A549 (cell line): ENCODE results near the gene KMT2D. TPM values are rescaled to one million over a fixed set of nuclear protein-coding genes. Genes with fewer than 3 reads are reported as not detected.

ENCODE experiments used
- ATAC-seq, 2 experiments: fragments of 200-7000 bp in 1 of 2; fragments of >200 bp in 1 of 2; cut with Nextera tagmentation in 1 of 2; cut with Tn5 transposase in 1 of 2; 3 replicates each; pipeline versions ENCODE4 v1.8.0 to v1.9.1; 2018 to 2020; ENCODE audit warnings: mild to moderate bottlenecking in 1 of 2, moderate library complexity in 1 of 2
- CTCF ChIA-PET: fragments of 300-600 bp; sonication (Branson Sonifier 250); formaldehyde crosslinking; extraction: SDS; loops from one replicate; lab custom pipeline; 2021; ENCODE audit warnings: antibody characterized with exemption, inconsistent platforms; lab: Yijun Ruan, JAX
- POLR2A ChIA-PET: fragments of 350-600 bp; formaldehyde crosslinking; extraction: SDS; loops from one replicate; lab custom pipeline; 2021; ENCODE audit warnings: antibody characterized with exemption, inconsistent platforms; lab: Yijun Ruan, JAX
- DNase-seq, 2 experiments: peaks; one replicate each; pipeline versions ENCODE4 v3.0.0 to v3.0.0-alpha.2; 2011 to 2016; ENCODE audit warnings: low read depth in 1 of 2, low spot score in 1 of 2
- FAIRE-seq: peaks from 2 replicates; lab custom pipeline; 2011; peaks lifted over from hg19 to GRCh38; lab: Jason Lieb, UNC
- H3K27ac ChIP-seq, 2 experiments: fragments of >200 bp; sonication (Bioruptor Twin); formaldehyde crosslinking; 3 replicates each; pipeline ENCODE4 v1.5.1; 2016 to 2017
- H3K4me1 ChIP-seq: fragments of >200 bp; sonication (Bioruptor Twin); formaldehyde crosslinking; 3 replicates; pipeline ENCODE4 v1.6.1; 2016
- H3K4me2 ChIP-seq: fragments of >200 bp; sonication (Bioruptor Twin); formaldehyde crosslinking; 3 replicates; pipeline ENCODE4 v1.6.1; 2016
- H3K4me3 ChIP-seq: fragments of >200 bp; sonication (Bioruptor Twin); formaldehyde crosslinking; 3 replicates; pipeline ENCODE4 v1.5.1; 2016
- H3K9me3 ChIP-seq: fragments of >200 bp; sonication (Bioruptor Twin); formaldehyde crosslinking; 3 replicates; pipeline ENCODE4 v1.6.1; 2016
- CBX2 ChIP-seq: fragments of 200-600 bp; sonication (generic); IDR thresholded peaks from 2 replicates; pipeline ENCODE4 v1.6.1; 2016; ENCODE audit warnings: low read depth, mild to moderate bottlenecking, borderline replicate concordance
- CHD2 ChIP-seq: fragments of 150-350 bp; IDR thresholded peaks from 2 replicates; pipeline ENCODE4 v1.6.1; 2014; ENCODE audit warnings: low read length; ENCODE audit not compliant: partially characterized antibody
- EP300 ChIP-seq, 2 experiments: fragments of >200 bp; sonication (Bioruptor Twin); formaldehyde crosslinking; IDR thresholded peaks; 2 replicates in 1 of 2; 3 replicates in 1 of 2; pipeline ENCODE4 v1.6.1; 2016 to 2017
- ESRRA ChIP-seq: fragments of 150-350 bp; IDR thresholded peaks from 2 replicates; pipeline ENCODE4 v1.6.1; 2014; ENCODE audit warnings: mild to moderate bottlenecking, low read length, borderline replicate concordance
- HOXB5 ChIP-seq: fragments of 250-450 bp; sonication (Bioruptor Pico); IDR thresholded peaks from 2 replicates; pipeline ENCODE4 v1.5.0; 2020; ENCODE audit warnings: mild to moderate bottlenecking, moderate library complexity
- JUNB ChIP-seq: fragments of >200 bp; sonication (Bioruptor Twin); formaldehyde crosslinking; IDR thresholded peaks from 2 replicates; pipeline ENCODE4 v1.6.1; 2016
- MAZ ChIP-seq: fragments of 150-350 bp; IDR thresholded peaks from 2 replicates; pipeline ENCODE4 v1.6.1; 2014; ENCODE audit warnings: antibody characterized with exemption, low read depth, low read length, borderline replicate concordance
- PHF8 ChIP-seq: fragments of 200-600 bp; sonication (generic); IDR thresholded peaks from 2 replicates; pipeline ENCODE4 v1.6.1; 2016; ENCODE audit warnings: low read depth, mild to moderate bottlenecking, antibody characterized with exemption, moderate library complexity, borderline replicate concordance
- POLR2AphosphoS2 ChIP-seq: conservative IDR thresholded peaks from 2 replicates; pipeline ENCODE4 v1.6.1; 2012; ENCODE audit warnings: low read length, improper control_type of control experiment, inconsistent platforms
- RARB ChIP-seq: fragments of 250-450 bp; sonication (Bioruptor Pico); IDR thresholded peaks from 2 replicates; pipeline ENCODE4 v1.8.0; 2021; ENCODE audit warnings: mild to moderate bottlenecking, moderate library complexity
- RCOR1 ChIP-seq: fragments of 150-350 bp; IDR thresholded peaks from 2 replicates; pipeline ENCODE4 v1.6.1; 2014; ENCODE audit warnings: antibody characterized with exemption, low read length, low read depth
- RFX5 ChIP-seq: fragments of 450-650 bp; IDR thresholded peaks from 2 replicates; pipeline ENCODE4 v1.7.1; 2014; ENCODE audit warnings: antibody characterized with exemption, mild to moderate bottlenecking, moderate library complexity
- RNF2 ChIP-seq: fragments of 200-600 bp; sonication (generic); IDR thresholded peaks from 2 replicates; pipeline ENCODE4 v1.6.1; 2016; ENCODE audit warnings: low read depth, mild to moderate bottlenecking, antibody characterized with exemption, moderate library complexity, borderline replicate concordance
- ZC3H11A ChIP-seq: fragments of 450-650 bp; IDR thresholded peaks from 2 replicates; pipeline ENCODE4 v1.6.1; 2014; ENCODE audit warnings: antibody characterized with exemption, mild to moderate bottlenecking
- ZSCAN20 ChIP-seq: fragments of 250-450 bp; sonication (Bioruptor Pico); IDR thresholded peaks from 2 replicates; pipeline ENCODE4 v1.8.0; 2022; ENCODE audit warnings: mild to moderate bottlenecking, moderate library complexity
- WGBS: methylation state at CpG from one replicate; pipeline ENCODE4 v1.1.6; 2017; ENCODE audit errors: missing lambda C conversion rate; 5-methylcytosine and 5-hydroxymethylcytosine counted together
- polyA plus RNA-seq, 4 experiments: library from polyadenylated mRNA; depleted of rRNA in 3 of 4; stranded (reverse); fragments of >200 nt; fragmentation: RNase III in 1 of 4; extraction: RNeasy Plus Mini Kit Qiagen cat#74134 plus additional on column Dnase treatment in 1 of 4; gene quantifications; 2 replicates in 3 of 4; 3 replicates in 1 of 4; pipeline ENCODE4 v1.2.3, GENCODE V29; 2011 to 2017
- TF ChIP-seq, protein P1 (sequence below): fragments of 250-450 bp; sonication (Bioruptor Pico); IDR thresholded peaks from 2 replicates; pipeline ENCODE4 v1.5.0; 2020; ENCODE audit warnings: low read depth, mild to moderate bottlenecking, moderate library complexity
- TF ChIP-seq, protein P2 (sequence below): IDR thresholded peaks from 2 replicates; pipeline ENCODE4 v1.6.1; 2012; ENCODE audit warnings: low read depth, borderline replicate concordance
- TF ChIP-seq, protein P3 (sequence below): fragments of 450-650 bp; IDR thresholded peaks from 2 replicates; pipeline ENCODE4 v1.6.1; 2014; ENCODE audit warnings: antibody characterized with exemption
- TF ChIP-seq, protein P4 (sequence below): IDR thresholded peaks from 2 replicates; pipeline ENCODE4 v1.6.1; 2012
- TF ChIP-seq, protein P5 (sequence below): fragments of 150-350 bp; IDR thresholded peaks from 2 replicates; pipeline ENCODE4 v1.6.1; 2014; ENCODE audit warnings: low read depth, mild to moderate bottlenecking, low read length

Gene KMT2D
- polyA plus RNA-seq, 2 of the 4 experiments (the other 2 are of a cell fraction), result 17.6 to 20.0 TPM

DNA sequence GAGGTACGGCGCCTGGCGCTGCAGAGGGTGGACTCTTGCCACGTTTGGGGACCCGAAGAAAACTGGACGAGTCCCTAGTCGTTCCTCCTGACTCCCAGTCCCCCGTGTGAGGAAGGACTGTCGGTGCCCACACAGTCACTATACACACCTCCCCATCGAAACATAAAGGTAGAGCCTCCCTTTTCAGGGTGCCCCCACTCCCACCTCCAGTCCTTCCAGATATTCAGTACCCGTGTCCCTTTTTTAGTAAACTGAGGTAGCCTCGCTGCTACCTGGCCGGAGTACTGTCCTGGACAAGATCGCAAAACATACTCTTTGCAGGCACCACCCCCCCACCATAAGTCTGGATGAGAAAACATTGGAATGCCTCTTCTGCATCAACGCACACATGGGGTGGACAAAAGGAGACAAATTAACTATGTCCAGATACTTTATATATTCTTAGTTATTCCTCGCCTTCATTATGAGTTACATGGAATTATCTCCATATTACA, 610 bp upstream of the KMT2D start:
- Histone ChIP-seq H3K4me2 (peak overlapping the region; percentile 96), H3K4me3 (peak overlapping the region; percentile 81), H3K9me3 (no peaks in the 10 kb centered on the region), H3K4me1 (peaks cover 30% of the 10 kb centered on the region), H3K27ac (peak overlapping the region; percentile 94 to 99)
- TF ChIP-seq PHF8, result 0 out of 2 replicates have a peak, but pooled peaks have one; percentile 0
- TF ChIP-seq, protein P1, sequence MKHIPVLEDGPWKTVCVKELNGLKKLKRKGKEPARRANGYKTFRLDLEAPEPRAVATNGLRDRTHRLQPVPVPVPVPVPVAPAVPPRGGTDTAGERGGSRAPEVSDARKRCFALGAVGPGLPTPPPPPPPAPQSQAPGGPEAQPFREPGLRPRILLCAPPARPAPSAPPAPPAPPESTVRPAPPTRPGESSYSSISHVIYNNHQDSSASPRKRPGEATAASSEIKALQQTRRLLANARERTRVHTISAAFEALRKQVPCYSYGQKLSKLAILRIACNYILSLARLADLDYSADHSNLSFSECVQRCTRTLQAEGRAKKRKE, result no peak
- WGBS, result 4% methylated on average over 16 of the region's 16 CpGs
- no peak; a peak in 1 of 6 replicates for ATAC-seq
- FAIRE-seq, result no peak
- DNase-seq, result peak in 1 of 2 experiments; percentile 51
- POLR2A ChIA-PET, result interaction anchor here (1.7 kb wide), 1 partner anchor 9 kb away, joined by 4 read pairs; no protein-coding TSS in a partner anchor
- CTCF ChIA-PET, result interaction anchor here (1.0 to 7.8 kb wide), 5 partner anchors 9 to 35 kb away, joined by 3 to 166 read pairs (median 5); partner anchors contain the start of genes DHH and RHEBL1

DNA sequence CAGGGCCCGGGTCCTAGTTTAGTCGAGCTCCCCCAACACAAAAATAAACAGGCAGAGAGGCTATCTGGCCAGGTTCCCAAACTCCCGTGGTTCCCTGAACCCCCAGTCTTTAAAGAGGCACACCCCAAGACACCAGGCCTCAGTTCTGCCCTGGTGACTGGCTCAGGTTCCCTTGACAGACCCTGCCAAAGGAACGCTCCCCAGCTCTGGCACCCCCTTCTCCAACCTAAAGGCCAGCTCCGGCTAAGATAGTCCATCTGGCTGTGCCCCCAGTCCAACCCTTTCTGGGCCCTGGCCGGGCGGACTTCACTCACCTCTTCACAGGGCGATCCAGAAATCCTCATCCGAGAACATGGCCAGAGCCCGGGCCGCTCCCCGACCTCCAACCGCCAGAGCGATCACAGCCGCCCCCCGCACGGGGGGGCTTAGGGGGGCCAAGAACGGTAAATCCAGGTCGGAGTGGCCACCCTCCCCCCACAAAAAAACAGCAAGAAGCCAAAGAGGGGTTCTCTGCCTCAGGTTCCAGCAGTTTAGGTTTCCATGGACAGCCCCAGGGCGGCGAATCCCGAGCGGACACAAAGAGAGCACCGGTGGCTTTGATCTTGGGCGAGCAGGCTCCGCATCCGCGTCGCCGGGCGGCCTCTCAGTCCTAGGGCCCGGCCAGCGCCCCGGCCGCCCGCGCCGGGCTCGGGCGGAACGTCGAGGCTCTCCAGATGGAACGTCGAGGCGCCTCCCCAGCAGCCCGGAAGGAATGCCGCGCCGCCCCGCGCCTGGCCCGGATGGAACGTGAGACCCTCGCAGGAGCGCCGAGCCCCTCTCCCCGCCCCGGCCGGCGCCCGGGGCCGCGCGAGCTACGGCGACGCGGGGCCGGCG, 1.1 kb downstream of the KMT2D start:
- 0% methylated on average over 21 of the region's 70 CpGs for WGBS
- H3K27ac ChIP-seq, result peak overlapping the region; percentile 94 to 99
- peaks cover 34% of the 10 kb centered on the region for H3K4me1 ChIP-seq
- H3K4me2 ChIP-seq, result peak overlapping the region; percentile 96
- FAIRE-seq (no peak), DNase-seq (peak; percentile 34 to 40), ATAC-seq (peak; percentile 1 to 4; a peak in 3 of 6 replicates)
- TF ChIP-seq, protein P2, sequence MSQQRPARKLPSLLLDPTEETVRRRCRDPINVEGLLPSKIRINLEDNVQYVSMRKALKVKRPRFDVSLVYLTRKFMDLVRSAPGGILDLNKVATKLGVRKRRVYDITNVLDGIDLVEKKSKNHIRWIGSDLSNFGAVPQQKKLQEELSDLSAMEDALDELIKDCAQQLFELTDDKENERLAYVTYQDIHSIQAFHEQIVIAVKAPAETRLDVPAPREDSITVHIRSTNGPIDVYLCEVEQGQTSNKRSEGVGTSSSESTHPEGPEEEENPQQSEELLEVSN, result no peak
- TF ChIP-seq CHD2, result no peak
- TF ChIP-seq RCOR1, result no peak
- ChIA-PET POLR2A (interaction anchor here (0.9 to 2.2 kb wide), 3 partner anchors 11 to 13 kb away, joined by 4 to 7 read pairs (median 4); no protein-coding TSS in a partner anchor), CTCF (interaction anchor here (1.1 to 2.7 kb wide), 9 partner anchors 15 to 62 kb away, joined by 3 to 12 read pairs (median 5); no protein-coding TSS in a partner anchor)
- peak overlapping the region; percentile 81 for H3K4me3 ChIP-seq
- H3K9me3 ChIP-seq, result no peaks in the 10 kb centered on the region

DNA sequence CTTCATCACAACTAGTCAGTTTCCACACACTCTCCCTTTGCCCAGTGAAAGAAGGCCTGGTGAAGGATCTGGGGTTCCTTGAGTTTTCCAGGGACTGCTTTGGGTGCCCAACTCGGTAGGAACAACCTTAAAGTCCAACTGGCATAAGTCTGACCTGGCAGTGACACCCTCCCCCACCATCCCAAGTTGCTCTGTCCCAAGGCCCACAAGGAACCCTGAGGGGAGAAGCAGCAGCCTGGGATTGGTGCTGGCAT, 1.6 kb downstream of the KMT2D start:
- peak in 1 of 2 experiments; percentile 40 for DNase-seq
- FAIRE-seq, result no peak
- Histone ChIP-seq H3K27ac (peak overlapping the region; percentile 94 to 99), H3K4me2 (peak overlapping the region; percentile 96), H3K4me3 (peak overlapping the region; percentile 81), H3K9me3 (no peaks in the 10 kb centered on the region), H3K4me1 (peaks cover 34% of the 10 kb centered on the region)
- CTCF ChIA-PET, result interaction anchor here (1.2 to 2.7 kb wide), 7 partner anchors 15 to 62 kb away, joined by 3 to 12 read pairs (median 5); no protein-coding TSS in a partner anchor
- POLR2A ChIA-PET, result interaction anchor here (0.9 to 2.2 kb wide), 2 partner anchors 10 to 14 kb away, joined by 4 to 7 read pairs; no protein-coding TSS in a partner anchor
- no peak for ATAC-seq
- WGBS, result 0% methylated on average over 1 of the region's 1 CpG
- TF ChIP-seq RCOR1 (no peak), HOXB5 (CRISPR knock-in tag) (no peak), ESRRA (no peak), MAZ (no peak), POLR2AphosphoS2 (no peak)

DNA sequence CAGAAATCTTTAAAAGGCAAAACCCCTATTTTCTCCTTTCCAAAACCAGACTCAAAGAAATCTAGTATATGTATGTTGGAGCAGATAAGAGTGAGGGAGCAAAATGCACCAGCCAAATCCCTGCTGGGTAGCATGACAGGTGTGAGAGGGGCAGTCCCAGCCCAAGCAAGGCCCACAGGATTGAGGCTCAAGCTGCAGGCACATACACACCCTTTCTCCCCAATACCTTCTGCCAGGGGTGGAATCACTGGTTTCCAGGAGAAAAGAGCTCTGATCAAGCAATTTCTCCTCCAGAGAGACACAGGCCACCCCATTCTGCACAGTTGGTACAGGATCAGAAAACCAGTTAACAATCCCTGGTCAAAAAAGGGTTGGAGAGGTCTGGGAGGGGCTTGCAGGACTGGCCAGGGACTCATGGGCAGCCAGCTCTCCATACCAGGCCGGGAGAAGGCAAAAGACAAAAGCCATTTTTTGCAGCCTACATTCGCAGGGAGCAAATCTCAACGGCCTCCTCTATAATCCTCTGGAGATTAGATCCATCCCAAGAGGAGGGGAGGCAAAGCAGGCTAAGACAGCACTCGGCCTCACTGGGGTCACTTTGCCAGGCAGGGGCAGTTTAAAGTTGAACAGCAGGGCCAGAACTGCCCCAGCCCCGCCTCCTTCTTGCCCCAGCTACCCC, 2.1 kb downstream of the KMT2D start:
- DNase-seq (no peak), FAIRE-seq (no peak), ATAC-seq (no peak)
- POLR2A ChIA-PET, result interaction anchor here (0.9 to 2.2 kb wide), 2 partner anchors 10 to 14 kb away, joined by 4 to 7 read pairs; no protein-coding TSS in a partner anchor
- Histone ChIP-seq H3K4me2 (peak overlapping the region; percentile 96), H3K4me3 (peak overlapping the region; percentile 81), H3K9me3 (no peaks in the 10 kb centered on the region), H3K27ac (peak overlapping the region; percentile 94 to 99), H3K4me1 (peaks cover 34% of the 10 kb centered on the region)
- CTCF ChIA-PET, result interaction anchor here (0.8 to 2.7 kb wide), 9 partner anchors 14 to 63 kb away, joined by 3 to 12 read pairs (median 4); no protein-coding TSS in a partner anchor
- WGBS, result 17% methylated on average over 5 of the region's 5 CpGs
- TF ChIP-seq RFX5 (no peak), JUNB (no peak), ZSCAN20 (CRISPR knock-in tag) (no peak), CBX2 (no peak), RARB (no peak), RNF2 (no peak), PHF8 (no peak), RCOR1 (no peak), EP300 (IDR thresholded peaks at IDR 0.05) (no peak), ZC3H11A (no peak)
- TF ChIP-seq, protein P3, sequence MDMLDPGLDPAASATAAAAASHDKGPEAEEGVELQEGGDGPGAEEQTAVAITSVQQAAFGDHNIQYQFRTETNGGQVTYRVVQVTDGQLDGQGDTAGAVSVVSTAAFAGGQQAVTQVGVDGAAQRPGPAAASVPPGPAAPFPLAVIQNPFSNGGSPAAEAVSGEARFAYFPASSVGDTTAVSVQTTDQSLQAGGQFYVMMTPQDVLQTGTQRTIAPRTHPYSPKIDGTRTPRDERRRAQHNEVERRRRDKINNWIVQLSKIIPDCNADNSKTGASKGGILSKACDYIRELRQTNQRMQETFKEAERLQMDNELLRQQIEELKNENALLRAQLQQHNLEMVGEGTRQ, result no peak
- TF ChIP-seq, protein P2, result no peak
- TF ChIP-seq, protein P4, sequence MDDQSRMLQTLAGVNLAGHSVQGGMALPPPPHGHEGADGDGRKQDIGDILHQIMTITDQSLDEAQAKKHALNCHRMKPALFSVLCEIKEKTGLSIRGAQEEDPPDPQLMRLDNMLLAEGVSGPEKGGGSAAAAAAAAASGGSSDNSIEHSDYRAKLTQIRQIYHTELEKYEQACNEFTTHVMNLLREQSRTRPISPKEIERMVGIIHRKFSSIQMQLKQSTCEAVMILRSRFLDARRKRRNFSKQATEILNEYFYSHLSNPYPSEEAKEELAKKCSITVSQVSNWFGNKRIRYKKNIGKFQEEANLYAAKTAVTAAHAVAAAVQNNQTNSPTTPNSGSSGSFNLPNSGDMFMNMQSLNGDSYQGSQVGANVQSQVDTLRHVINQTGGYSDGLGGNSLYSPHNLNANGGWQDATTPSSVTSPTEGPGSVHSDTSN, result no peak
- TF ChIP-seq, protein P5, sequence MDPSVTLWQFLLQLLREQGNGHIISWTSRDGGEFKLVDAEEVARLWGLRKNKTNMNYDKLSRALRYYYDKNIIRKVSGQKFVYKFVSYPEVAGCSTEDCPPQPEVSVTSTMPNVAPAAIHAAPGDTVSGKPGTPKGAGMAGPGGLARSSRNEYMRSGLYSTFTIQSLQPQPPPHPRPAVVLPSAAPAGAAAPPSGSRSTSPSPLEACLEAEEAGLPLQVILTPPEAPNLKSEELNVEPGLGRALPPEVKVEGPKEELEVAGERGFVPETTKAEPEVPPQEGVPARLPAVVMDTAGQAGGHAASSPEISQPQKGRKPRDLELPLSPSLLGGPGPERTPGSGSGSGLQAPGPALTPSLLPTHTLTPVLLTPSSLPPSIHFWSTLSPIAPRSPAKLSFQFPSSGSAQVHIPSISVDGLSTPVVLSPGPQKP, result no peak
